ENCODE measurements around the gene KLHL17.

GRCh38 chr1:956636-957035 lies 3.7 kb upstream of the KLHL17 start:
- TF ChIP-seq, protein P1, sequence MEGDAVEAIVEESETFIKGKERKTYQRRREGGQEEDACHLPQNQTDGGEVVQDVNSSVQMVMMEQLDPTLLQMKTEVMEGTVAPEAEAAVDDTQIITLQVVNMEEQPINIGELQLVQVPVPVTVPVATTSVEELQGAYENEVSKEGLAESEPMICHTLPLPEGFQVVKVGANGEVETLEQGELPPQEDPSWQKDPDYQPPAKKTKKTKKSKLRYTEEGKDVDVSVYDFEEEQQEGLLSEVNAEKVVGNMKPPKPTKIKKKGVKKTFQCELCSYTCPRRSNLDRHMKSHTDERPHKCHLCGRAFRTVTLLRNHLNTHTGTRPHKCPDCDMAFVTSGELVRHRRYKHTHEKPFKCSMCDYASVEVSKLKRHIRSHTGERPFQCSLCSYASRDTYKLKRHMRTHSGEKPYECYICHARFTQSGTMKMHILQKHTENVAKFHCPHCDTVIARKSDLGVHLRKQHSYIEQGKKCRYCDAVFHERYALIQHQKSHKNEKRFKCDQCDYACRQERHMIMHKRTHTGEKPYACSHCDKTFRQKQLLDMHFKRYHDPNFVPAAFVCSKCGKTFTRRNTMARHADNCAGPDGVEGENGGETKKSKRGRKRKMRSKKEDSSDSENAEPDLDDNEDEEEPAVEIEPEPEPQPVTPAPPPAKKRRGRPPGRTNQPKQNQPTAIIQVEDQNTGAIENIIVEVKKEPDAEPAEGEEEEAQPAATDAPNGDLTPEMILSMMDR (IDR thresholded peaks at IDR 0.05; ENCODE audit: low read depth, low read length, poor library complexity, severe bottlenecking) = no peak
- no peak for TF ChIP-seq EZH2phosphoT487 (IDR thresholded peaks at IDR 0.05; ENCODE audit: borderline replicate concordance, low read length)
